DMS79 treated with DMSO at 0.1 percent for 48 hours (cell line): ENCODE data around the gene GTPBP4.
"Not testable (repeated sequence)": the region's sequence is repeated elsewhere in the genome, so short reads cannot be mapped to it uniquely, and the experiment has no call there.

Experiments used
- DNase-seq: peaks from one replicate; lab custom pipeline; 2025; lab: John Stamatoyannopoulos, UW

GTPBP4 gene

GRCh38 chr10:1025683-1026082 is 37.4 kb downstream of the GTPBP4 start, which contains the start of gene IDI2:
Gene IDI2 (minus strand): TSS chr10:1025859. CDS start chr10:1024723, 1,136 bp downstream.
- DNase-seq = no peak

- DNase-seq = no peak
Observed at GRCh38 chr10:1026578-1026977, 38.3 kb downstream of the GTPBP4 start.

GRCh38 chr10:1029838-1030237 is 41.6 kb downstream of the GTPBP4 start:
- DNase-seq = no peak

GRCh38 chr10:1033601-1034000 is 45.4 kb downstream of the GTPBP4 start:
- DNase-seq = no peak

GRCh38 chr10:1034758-1035157 is 46.5 kb downstream of the GTPBP4 start:
- DNase-seq = no peak

GRCh38 chr10:1035201-1035600 is 47.0 kb downstream of the GTPBP4 start:
- DNase-seq = no peak

GRCh38 chr10:1036341-1036791 is 48.1 kb downstream of the GTPBP4 start:
- no peak for DNase-seq

- no peak for DNase-seq
Observed at GRCh38 chr10:1037098-1037497, 48.9 kb downstream of the GTPBP4 start.

GRCh38 chr10:1038769-1039168 is 50.5 kb downstream of the GTPBP4 start:
- DNase-seq = not testable (repeated sequence)

- DNase-seq = no peak
Observed at GRCh38 chr10:1040133-1040532, 51.9 kb downstream of the GTPBP4 start.

GRCh38 chr10:1041514-1041913 is 53.3 kb downstream of the GTPBP4 start:
- no peak for DNase-seq

- no peak for DNase-seq
Observed at GRCh38 chr10:1043532-1043995, 55.3 kb downstream of the GTPBP4 start.

- DNase-seq = no peak
Observed at GRCh38 chr10:1044146-1044545, 55.9 kb downstream of the GTPBP4 start.

- no peak for DNase-seq
Observed at GRCh38 chr10:1044964-1045363, 56.7 kb downstream of the GTPBP4 start.

GRCh38 chr10:1045415-1045814 is 57.2 kb downstream of the GTPBP4 start:
- no peak for DNase-seq

GRCh38 chr10:1047937-1048336 is 59.7 kb downstream of the GTPBP4 start:
- no peak for DNase-seq

GRCh38 chr10:1048349-1048731 is 60.1 kb downstream of the GTPBP4 start:
- no peak for DNase-seq

- DNase-seq = peak; percentile 91
Observed at GRCh38 chr10:1048732-1049424, 60.6 kb downstream of the GTPBP4 start, which contains the start of gene IDI1. Gene IDI1 (minus strand): TSS chr10:1049119. CDS start chr10:1049003, 116 bp downstream.

- DNase-seq = no peak
Observed at GRCh38 chr10:1049425-1049958, 61.3 kb downstream of the GTPBP4 start.

- no peak for DNase-seq
Observed at GRCh38 chr10:1050145-1050544, 61.9 kb downstream of the GTPBP4 start.

GRCh38 chr10:1050554-1050953 is 62.3 kb downstream of the GTPBP4 start:
- no peak for DNase-seq

- no peak for DNase-seq
Observed at GRCh38 chr10:1054684-1055083, 66.5 kb downstream of the GTPBP4 start.

GRCh38 chr10:1056326-1057105 is 68.3 kb downstream of the GTPBP4 start, which contains the start of gene WDR37:
Gene WDR37 (plus strand): TSS chr10:1056385. CDS start chr10:1072156, 15,771 bp downstream.
- DNase-seq = peak; percentile 12
